ENCODE data around the gene KLF4.

Gene KLF4

DNA sequence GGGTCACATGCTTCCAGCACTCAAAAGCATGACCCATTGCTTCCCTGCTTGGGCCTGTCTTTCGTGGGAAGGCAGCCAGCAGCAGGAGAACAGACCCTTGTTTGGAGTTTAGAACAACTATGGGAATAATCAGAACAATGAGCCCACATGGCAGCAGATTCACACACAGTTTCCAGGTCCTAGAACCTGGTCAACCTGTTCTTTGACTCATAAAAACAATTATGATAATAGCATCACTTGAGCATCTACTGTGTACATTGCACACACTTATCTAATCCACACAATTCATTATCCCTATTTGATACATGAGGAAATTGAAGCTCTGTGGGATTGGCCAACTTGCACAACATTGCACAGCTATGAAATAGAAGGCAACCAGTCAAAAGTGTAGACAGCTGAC, 41.7 kb downstream of the KLF4 start:
- FAIRE-seq, result no peak

DNA sequence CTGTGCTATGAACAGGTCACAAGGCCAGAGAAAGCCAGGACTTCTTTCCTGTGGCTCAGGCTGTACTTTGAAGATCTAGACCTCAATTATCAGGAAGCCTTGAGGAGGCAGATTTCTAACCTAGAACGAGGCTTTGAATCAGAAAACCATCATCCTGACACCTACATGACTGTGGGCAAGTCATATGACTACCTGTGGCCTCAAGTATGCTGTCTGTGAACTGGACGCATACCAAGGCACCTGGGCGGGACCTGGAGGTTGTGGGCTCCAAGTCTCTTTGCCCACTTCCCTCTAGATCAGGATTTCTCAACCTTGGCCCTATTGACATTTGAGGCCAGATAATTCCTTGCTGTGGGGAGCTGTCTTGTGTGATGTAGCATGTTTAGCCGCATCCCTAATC, 42.5 kb downstream of the KLF4 start:
- FAIRE-seq, result no peak

DNA sequence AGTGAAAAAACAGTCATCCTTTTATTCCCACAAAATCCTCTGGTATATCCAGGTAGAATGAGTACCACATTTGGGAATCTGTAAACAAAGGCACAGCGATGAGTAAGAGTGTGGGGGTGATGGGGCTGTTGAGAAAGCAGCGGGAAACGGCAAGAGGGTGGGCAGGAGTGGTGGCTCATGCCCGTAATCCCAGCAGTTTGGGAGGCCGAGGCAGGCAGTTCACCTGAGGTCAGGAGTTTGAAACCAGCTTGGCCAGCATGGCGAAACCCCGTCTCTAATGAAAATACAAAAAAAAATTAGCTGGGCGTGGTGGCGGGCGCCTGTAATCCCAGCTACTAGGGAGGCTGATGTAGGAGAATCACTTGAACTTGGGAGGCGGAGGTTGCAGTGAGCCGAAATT, 43.1 kb downstream of the KLF4 start:
- FAIRE-seq, result no peak

GRCh38 chr9:107443786-107444185, 45.8 kb downstream of the KLF4 start:
- FAIRE-seq, result no peak

DNA sequence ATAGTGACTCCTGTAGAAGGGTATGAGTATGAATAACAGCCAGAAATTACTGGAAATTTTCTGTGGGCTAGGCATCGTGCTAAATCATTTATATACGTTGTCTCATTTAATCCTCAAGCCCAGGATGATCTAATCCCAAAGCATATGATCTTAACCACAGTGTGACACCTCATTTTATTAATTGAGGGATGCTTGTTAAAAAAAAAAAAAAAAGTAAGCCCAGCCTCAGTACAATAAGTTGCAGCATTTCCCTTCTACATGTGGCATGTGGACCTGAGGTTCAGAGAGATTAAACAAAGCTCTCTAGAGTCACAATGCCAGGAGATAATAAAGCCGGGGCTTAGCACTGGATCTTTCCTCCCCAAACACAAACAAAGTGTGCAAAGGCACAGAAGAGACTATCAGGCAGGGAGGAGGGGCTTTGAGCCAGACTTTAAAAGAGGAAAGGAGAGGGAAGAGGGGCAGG, 49.5 kb downstream of the KLF4 start:
- no peak for FAIRE-seq

DNA sequence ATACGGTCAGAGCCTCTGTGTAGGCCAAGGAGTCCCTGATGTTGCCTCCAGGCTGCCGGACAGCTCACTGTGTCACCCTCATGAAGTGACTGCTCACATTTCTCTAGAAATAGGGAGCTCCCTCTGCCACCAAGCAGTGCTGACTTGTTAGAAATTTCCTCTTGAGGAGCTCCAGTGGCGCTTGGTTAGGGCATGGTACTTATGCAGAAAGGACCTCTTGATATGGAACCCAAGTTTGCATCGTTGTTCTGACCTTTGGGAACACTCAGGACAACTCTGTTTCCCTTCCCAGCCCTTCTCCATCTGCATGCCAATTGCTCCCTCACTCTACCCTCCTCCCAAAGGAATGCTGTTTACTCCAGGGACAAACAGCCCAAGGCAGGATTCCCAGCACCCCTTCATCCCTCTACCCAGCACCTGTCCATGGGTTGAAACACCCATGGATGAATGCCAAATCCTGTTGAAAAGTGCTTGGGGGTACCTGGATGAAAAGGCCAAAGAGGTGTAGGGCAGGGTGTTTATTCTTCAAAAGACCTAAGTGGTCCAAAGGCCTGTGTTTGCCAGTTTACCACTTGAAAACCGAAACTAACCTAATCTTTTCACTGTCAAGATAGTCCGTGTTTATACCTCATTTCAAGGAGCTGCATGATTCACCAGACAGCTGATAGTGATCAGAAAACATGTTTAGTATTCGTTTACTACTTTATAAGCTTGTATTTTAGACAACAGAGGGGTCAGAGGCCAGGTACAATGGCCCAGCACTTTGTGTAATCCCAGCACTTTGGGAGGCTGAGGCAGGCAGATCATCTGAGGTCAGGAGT, 51.1 kb downstream of the KLF4 start:
- FAIRE-seq, result no peak

DNA sequence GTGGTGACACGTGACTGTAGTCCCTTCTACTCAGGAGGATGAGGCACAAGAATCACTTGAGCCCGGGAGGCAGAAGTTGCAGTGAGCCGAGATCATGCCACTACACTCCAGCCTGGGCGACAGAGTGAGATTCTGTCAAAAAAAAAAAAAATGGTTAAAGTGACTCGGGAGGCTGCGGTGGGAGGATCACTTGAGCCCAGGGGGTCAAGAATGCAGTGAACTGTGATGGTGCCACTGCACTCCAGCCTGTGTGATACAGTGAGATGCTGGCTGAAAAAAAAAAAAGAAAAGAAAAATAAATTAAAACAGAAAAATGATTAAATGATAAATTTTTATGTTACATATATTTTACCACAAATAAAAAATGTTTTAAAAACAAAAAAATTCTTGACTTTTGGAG, 51.9 kb downstream of the KLF4 start:
- no peak for FAIRE-seq

- FAIRE-seq, result no peak
Observed at GRCh38 chr9:107435415-107435814, 54.2 kb downstream of the KLF4 start.

Data from endometrium (tissue), 2 donors.